NK-92 treated with Interleukin-12 subunit alpha and Interleukin-12 subunit beta, amount 100 ng/mL, for 24 hours (cell line): ENCODE measurements around the gene CASTOR1.

Experiments
- DNase-seq: peaks from one replicate; lab custom pipeline; 2025; lab: John Stamatoyannopoulos, UW

The CASTOR1 gene

GRCh38 chr22:30262917-30263741 lies 26.2 kb downstream of the CASTOR1 start:
- peak; percentile 62 for DNase-seq

- DNase-seq: no peak
Observed at GRCh38 chr22:30262112-30262511, 27.2 kb downstream of the CASTOR1 start.

- DNase-seq: no peak
Observed at GRCh38 chr22:30261134-30261533, 28.2 kb downstream of the CASTOR1 start.

- DNase-seq: no peak
Observed at GRCh38 chr22:30260682-30261081, 28.6 kb downstream of the CASTOR1 start.

- DNase-seq: no peak
Observed at GRCh38 chr22:30260276-30260675, 29.0 kb downstream of the CASTOR1 start.

GRCh38 chr22:30254314-30254713 lies 35.0 kb downstream of the CASTOR1 start:
- DNase-seq: no peak

GRCh38 chr22:30253205-30253852 lies 36.0 kb downstream of the CASTOR1 start:
- DNase-seq: no peak

GRCh38 chr22:30252411-30253204 lies 36.7 kb downstream of the CASTOR1 start:
- no peak for DNase-seq

GRCh38 chr22:30251711-30252110 lies 37.6 kb downstream of the CASTOR1 start:
- no peak for DNase-seq

- DNase-seq: peak; percentile 11
Observed at GRCh38 chr22:30250661-30251267, 38.5 kb downstream of the CASTOR1 start.

- DNase-seq: no peak
Observed at GRCh38 chr22:30250039-30250565, 39.2 kb downstream of the CASTOR1 start.

GRCh38 chr22:30249049-30250038 lies 40.0 kb downstream of the CASTOR1 start:
- DNase-seq: no peak

GRCh38 chr22:30248484-30248883 lies 40.8 kb downstream of the CASTOR1 start:
- no peak for DNase-seq

- DNase-seq: no peak
Observed at GRCh38 chr22:30247974-30248373, 41.3 kb downstream of the CASTOR1 start.

GRCh38 chr22:30247561-30247960 lies 41.7 kb downstream of the CASTOR1 start:
- DNase-seq: no peak

GRCh38 chr22:30246814-30247376 lies 42.4 kb downstream of the CASTOR1 start:
- no peak for DNase-seq

GRCh38 chr22:30245985-30246813 lies 43.1 kb downstream of the CASTOR1 start, which contains the start of gene LIF:
LIF (minus strand) TSS chr22:30246759; CDS start chr22:30246695, 64 bp downstream.
- DNase-seq: no peak

GRCh38 chr22:30245181-30245984 lies 43.9 kb downstream of the CASTOR1 start:
- no peak for DNase-seq
